NCI-H1092 treated with DMSO at 0.1 percent for 48 hours (cell line): Measurements from ENCODE around the gene BPIFB3.
"Not testable (repeated sequence)": the region's sequence is repeated elsewhere in the genome, so short reads cannot be mapped to it uniquely, and the experiment has no call there.

Experiments
- DNase-seq: peaks from one replicate; lab custom pipeline; 2025; lab: John Stamatoyannopoulos, UW

BPIFB3 gene

DNA sequence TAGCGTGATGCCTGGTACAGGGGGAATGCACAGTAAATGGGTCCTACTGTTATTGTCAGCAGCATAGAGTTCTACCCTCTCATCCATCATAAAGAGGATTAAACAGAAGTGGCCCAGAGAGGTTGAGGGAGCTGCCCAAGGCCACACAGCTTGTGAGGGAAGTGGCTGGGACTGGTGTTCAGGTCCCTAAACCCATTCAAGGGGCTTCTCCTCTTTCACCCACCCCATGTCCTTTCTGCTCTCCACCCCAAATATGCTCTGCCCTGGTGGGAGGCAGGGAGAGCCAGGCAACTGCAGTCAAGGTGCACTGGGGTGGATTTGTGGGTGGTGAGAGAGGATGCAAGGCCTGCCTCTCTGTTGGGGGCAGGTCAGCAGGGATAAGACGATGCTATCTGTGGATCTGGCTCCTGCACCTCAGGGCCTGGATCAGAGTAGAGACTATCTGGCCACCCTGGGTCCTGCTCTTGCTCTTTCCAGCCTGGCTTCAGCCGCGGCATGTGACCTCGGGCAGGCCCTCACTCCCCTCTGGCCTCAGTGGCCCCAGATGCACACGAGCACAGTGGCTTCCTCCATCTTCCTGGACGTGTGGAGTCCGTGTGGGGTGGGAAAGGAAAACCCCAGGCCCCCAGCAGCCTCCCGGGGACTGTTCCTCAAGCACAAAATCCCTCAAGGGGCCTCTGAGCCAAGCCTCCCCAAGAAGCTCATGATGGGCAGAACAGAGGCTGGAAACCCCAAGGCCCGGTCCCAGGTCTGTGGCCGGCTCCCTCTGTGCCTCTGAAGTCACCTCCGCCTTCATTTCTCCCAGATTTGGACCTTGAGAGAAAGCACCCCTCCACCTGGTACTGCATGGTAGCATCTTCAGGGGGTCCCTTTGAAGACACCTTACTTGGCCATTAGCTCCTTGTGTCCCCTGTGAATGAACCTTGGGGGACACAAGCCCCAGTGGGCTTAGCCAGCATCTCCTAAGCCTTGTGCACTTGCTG, 25.6 kb upstream of the BPIFB3 start:
- DNase-seq, result no peak

DNA sequence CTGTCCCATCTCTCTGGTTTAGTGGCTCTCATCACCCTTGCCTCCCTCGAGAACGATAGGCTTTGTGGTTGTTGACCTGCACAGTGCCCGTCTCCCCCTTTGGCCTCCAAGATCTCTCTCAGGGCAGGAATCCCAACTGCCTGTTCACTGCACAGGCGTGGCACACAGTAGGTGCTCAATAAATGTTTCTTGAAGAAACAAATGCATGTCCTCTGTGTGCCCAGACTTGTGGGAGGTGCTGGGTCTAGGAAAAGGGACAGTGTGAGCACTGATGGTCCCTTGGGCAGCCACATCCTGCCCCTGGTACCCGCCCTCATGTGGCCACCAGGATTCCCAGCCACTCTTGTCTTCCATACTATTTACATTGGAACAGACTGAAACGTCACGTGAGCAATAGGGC, 24.8 kb upstream of the BPIFB3 start:
- DNase-seq, result no peak

DNA sequence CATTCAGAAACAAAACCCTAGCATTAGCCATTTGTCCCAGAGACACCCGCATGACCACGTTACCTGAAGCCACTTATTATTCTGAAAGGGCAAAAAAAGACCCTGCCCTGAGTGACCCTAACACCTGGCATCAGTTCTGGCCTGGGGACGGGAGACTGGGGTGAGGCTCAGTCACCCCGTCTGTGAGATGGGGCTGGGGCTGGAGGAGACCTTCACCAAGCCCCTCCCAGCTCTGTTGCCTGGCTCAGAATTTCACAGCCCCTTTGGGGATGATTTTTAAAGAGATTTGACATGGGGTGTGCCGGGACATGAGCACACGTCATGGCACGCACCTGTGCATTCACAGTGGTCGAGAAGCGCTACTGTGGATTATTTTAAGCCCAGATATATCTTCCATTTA, 23.6 kb upstream of the BPIFB3 start:
- DNase-seq, result no peak

DNA sequence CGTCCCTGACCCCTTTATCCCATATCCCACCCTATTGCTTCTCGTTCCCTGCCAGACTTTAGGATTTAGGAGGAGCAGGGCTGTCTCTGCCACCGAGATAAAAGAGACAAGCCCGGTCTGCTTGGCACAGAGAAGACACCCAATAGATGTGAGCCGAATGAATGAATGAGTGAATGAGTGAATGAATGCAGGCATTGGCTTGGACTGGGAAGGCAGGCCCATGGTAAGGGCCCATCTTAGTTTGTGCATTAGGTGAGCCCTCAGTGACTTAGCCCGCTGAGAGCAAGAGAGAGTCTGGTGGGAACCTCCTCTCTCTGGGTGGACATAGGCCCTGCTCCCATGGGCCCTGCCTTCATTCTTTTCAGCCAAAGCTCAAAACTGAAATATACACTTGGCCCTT, 23.1 kb upstream of the BPIFB3 start:
- no peak for DNase-seq

DNA sequence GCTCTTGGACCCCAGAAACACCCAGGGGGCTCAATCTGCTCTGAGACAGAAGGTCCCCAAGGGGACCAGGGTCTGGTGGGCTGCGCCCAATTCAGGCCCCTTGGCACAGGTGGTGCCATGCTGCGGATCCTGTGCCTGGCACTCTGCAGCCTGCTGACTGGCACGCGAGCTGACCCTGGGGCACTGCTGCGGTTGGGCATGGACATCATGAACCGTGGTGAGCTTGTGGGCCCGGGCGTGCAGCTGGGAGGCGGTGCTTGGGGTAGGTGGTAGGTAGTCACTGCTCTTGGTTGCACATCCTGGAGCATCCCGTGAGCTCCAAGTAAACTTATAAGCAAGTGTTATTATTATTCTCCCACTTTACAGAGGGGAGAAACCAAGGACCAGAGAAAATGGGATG, 22.2 kb upstream of the BPIFB3 start, which contains the start of gene BPIFB6:
TSS of gene BPIFB6 (plus strand) at position 118 of the 400 bp plus-strand sequence. CDS start at position 118, 0 bp downstream.
- DNase-seq, result no peak

DNA sequence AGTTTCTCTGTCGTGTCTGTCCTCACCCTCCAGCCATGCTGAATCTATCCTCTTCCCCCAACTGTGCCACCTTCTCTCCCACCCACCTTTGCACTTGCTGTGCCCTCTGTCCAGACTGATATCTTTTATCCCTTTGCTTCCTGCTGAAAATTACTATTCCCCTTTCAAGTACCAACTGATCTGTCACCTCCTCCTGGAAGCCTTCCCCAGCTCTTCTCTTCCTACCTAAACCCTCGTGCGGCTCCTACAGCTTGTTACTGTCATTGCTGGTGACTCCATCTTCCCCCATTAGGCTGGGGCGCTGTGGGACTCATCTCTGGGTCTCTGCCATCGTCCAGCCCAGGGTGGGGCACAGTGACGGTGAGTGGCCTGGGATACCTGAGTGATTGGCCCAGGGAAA, 21.1 kb upstream of the BPIFB3 start:
- DNase-seq, result no peak

DNA sequence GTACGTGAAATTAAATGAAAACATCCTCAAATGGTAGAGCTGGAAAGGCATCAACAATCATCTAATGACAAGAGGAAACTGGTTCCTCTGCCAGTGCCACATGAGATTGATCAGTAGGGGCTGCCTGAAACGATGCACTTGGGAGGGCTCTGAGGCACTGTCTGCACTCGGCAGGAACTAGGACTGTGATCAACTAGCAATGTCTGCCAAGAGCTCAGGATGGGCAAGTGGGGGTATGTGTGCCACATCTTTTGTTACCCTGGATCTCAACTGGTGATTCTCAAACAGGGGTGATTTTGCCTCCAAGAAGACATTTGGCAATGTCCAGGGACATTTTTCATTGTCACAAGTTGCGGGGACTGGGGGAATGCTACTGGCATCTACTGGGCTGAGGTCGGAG, 20.3 kb upstream of the BPIFB3 start:
- DNase-seq, result no peak

DNA sequence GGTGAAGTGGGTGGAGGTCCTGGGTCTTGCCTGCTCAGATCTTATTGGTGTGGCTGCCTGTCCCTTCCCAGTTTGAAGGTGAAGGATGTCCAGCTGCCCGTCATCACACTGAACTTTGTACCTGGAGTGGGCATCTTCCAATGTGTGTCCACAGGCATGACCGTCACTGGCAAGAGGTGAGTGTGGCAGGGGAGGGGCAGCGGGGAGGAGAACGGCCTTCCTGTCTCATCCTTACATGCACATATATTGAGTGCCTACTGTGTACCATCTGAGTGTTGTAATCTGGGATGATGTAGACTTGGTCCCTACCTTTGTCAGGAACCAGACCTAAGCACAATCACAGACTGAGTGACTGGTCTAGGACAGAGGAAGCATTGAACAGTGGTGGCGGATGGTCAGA, 19.6 kb upstream of the BPIFB3 start:
- DNase-seq, result no peak

DNA sequence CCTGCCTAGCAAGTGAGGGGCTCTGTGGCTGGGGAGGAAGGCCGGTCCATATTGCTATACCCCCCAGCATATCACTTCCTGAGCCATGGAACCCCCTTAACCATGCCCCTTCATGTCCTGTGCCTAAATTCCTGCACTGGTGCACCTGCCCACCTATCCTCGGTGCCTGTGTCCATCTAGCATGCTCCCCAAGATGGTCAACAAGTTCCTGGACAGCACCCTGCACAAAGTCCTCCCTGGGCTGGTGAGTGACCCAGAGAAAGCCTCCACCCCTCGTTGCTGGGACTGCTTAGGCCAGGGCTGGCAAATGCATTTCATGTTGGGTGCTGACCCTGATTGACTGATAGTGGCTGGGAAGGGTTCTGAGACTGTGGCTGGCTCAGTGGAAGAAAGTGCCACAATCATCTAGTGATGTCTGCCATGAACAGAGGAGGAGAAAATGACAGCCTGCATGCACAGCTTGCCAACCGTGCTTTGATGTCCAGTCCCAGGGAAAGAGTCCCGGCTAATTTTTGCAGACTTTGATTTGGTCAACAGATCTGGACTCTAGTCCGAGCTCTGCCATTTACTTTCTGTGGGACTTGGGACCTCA, 18.7 kb upstream of the BPIFB3 start:
- DNase-seq, result no peak

DNA sequence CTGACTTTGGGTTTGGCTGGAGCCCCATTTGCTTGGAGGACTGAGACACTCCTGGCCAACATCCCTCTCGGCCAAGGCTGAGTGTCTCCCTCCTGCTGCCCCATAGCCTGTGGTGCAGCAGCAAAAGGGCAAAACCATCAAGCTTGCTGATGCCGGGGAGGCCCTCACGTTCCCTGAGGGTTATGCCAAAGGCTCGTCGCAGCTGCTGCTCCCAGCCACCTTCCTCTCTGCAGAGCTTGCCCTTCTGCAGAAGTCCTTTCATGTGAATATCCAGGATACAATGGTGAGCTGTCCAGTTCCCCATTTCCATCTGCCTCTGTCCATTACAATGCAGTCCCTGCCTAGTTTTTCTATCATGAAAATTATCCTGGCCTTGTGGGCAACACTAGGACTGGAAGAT, 16.2 kb upstream of the BPIFB3 start:
- no peak for DNase-seq

DNA sequence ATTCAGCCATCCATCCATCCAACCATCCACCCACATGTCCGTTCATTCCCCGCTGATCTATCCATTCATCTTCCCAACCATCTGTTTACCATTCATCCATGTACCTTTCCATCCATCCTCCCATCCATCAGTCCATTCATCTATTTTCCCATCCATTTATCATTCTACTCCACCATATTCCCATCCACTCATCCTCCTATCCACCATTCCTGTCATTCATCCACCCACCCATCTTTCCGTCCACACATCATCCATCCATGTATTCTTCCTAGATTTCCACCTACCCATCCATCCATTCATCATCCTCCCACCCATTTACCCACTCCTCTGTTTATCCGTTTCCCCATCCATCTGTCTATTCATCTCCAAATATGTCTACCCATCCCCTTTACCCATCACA, 15.5 kb upstream of the BPIFB3 start:
- no peak for DNase-seq

DNA sequence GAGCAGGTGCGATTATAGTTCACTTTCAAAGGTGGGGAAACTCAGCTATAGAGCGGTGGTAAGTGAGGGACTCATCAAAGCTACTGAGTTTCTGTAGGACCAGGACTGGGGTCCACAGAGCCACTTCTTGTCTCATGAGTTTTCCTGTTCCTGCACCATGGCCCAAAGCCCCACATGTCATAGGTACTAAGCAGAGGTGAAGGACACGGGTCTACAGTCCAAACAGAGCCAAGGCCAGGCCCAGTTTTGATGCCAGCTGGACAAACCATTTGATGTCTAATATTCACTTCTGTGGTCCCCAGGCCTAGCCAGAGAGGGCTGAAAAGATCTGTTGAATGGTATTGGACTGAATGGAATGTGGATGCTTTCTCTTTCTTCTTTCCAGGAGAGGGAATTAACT, 11.3 kb upstream of the BPIFB3 start:
- DNase-seq, result no peak

DNA sequence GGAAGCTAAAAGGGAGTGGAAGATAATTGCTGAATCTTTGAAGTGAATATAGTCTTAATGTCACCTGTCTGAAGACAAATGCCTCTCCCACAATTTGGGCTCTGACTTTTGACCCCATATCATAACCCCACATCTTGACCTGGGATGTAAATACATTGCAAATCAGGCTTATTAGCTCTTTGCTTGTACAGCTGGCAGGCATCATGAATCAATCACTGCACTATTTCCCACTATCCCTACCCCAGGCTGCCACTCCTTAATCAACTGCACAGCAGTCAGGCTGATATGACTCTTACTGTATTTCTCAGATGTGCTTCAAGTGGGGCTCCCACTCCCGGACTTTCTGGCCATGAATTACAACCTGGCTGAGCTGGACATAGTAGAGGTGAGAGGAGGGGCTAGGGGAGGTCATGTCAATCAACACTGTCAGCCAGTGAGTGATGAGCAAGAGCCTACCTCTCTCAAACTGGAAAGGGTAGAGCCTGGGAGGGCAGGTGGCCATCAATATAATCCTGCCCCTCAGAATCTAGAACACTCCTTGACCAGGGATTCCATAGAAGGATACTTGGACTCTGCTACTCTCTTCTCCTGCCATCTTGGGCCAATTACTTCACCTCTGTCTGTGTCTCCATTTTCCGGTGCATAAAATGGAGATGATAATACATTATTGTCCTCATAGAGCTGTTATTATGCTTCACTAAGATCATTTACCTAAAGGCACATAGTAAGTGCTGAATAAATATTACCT, 10.5 kb upstream of the BPIFB3 start:
- DNase-seq, result no peak

DNA sequence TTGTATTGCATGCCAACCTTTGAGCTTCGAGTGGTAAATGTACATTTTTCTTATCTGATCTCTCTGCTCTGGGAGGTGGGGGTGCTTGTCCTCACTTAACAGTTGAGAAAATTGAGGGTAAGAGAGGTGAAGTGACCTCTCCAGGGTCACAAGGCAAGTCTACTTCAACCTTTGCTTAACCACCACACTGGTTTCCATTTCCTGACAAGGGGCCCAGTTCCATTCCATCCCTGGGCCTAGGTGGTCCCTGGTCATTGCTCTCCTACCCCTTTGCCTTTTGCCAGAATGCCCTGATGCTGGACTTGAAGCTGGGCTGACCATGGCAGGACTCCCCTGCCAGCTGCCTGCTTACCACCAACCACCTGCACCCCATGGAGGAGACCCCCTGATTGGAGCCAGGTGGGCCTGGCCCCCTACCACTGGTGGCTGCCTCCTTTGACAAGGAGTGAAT, 9.9 kb upstream of the BPIFB3 start:
- DNase-seq, result no peak

DNA sequence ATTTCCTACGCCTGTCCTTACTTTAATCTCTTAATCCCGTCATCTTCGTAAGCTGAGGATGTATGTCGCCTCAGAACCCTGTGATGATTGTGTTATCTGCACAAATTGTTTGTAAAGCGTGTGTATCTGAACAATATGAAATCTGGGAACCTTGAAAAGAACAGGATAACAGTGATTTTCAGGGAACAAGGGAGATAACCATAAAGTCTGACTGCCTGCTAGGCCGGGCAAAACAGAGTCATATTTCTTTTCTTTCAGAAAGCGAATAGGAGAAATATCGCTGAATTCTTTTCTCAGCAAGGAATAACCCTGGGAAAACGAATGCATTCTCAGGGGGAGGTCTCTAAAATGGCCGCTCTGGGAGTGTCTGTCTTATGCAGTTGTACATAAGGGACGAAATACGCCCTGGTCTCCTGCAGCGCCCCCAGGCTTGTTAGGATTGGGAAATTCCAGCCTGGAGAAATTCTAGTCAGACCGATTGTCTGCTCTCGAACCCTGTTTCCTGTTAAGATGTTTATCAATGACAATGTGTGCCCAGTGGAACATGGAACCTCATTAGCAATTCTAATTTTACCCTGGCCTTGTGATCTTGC, 8.5 kb upstream of the BPIFB3 start:
- DNase-seq, result not testable (repeated sequence)

DNA sequence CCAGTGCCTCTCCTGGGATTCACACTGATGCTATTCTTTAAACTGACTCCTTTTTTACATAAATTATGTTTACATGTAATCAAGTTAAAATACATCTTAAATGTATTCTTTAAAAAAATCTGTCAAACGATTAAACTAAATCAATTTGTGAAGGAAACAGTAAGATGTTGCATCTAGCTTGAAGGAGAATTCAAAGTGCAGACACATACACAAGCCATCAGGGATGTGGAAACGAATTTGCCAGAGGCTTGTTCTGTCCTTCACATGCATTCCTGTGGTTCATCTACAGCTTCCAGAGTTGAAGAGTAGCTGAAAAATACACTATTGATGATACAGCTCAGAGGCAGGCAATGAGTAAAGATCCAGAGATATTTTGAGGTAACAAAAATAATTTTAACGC, 7.3 kb upstream of the BPIFB3 start:
- no peak for DNase-seq

DNA sequence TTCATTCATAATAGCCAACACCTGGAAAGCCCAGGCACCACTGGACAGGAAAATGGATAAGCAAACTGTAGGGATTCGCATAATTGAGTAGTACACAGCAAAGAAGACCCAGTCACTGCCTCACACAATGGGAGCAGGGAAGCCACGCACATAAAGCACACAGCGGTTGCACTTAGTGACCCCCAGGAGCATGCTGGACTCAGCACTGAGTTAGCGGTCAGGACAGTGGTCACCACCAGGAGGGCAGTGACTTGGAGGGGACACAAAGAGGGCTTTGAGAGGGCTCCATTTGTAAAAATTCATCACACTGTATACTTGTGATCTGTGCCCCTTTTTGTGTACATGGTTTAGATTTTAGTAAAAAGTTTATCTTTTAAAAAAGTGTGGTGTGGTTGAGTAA, 2.4 kb upstream of the BPIFB3 start:
- DNase-seq, result no peak

DNA sequence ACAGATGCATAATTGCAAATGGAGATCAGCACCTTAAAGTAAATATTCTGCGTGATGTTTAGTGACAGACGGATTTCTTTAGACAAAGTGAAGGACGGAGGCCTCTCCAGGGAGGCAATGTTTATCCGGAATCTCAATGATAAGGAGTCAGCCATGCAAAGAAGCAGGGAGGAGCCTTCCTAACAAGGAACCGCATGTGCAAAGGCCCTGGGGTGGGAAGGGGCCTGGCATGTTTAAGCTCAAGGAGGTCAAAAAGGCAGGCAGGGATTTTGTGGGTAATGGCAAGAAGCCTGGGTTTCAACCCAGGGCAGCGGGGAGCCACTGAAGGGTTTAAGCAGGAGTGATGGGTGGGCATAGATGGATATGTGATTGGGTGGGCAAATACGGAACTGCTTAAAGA, 678 bp downstream of the BPIFB3 start:
- DNase-seq, result no peak

DNA sequence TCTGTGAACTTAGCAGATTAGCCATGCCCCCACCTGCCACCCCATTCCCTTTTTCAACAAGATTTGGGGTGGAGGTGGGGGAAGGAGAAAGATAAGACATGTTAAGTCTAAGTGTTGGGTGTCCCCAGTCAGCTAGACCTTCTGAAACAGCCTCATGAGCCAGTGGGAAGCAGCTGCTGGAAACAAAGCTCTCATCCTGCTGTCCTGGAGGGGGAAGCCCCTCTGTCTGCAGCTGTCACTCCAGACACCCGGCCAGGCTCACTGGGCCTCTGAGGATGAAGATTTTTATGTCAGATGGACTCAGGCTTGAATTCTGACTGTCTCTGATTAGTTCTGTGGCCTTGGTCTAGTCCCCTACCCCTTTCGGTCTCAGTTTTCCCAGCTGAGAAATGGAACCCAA, 1.1 kb downstream of the BPIFB3 start:
- no peak for DNase-seq

DNA sequence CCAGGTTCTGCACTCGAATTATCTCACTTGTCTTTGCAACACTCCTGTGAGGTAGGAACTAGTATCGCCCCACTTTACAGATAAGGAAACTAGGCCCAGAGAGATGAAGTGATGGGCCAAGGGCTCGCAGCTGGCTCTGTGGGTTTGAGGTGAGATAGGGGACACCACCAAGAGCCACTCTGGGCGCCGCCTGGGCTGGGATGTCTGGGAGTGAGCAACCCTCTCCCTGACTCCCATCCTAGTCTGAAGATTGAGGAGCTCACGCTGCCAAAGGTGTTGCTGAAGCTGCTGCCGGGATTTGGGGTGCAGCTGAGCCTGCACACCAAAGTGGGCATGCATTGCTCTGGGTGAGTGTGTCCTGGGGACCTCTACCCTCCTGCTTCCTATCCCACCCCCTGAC, 5.4 kb downstream of the BPIFB3 start:
- DNase-seq, result no peak

DNA sequence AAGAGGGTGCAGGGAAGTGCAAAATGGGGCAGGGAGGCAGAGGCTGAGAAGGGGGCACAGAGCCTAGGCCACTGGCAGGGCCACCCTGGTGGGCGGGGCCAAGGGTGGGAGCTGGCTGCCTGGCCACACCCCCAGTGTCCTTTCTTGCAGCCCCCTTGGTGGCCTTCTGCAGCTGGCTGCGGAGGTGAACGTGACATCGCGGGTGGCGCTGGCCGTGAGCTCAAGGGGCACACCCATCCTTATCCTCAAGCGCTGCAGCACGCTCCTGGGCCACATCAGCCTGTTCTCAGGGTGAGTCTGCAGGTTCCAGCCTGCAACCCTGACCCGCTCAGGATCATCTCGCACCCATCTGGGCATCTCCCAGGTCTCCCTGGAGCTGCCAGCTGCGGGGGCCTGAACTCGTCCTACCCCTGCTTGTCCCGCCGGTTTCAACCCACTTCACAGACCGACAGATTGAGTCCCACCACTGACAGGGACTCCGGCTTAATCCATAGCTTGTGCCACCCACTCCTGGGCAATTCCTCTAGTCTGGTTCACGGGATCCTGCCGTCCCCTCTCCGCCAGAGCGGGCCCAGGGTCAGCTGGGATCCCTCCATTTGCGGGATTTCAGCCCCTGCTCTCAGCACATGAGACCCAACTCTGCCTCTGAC, 6.2 kb downstream of the BPIFB3 start:
- DNase-seq, result no peak

DNA sequence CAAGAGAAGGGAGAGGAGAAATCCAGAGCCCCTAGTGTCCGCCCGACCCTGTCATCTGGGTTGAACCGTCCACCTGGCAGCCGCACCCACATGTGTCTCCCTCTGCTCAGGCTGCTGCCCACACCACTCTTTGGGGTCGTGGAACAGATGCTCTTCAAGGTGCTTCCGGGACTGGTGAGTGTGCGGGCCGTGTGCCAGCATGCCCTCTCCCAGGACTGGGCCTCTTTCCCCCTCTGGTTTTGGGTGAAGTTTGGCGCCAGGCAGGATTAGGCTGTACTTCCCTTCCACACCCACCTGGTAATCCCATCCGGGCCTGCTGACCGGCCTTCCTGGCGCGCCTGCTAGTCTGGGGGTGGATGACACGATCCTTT, 7.9 kb downstream of the BPIFB3 start:
- no peak for DNase-seq
